Measurements from ENCODE around the gene DST.

DST gene

DNA sequence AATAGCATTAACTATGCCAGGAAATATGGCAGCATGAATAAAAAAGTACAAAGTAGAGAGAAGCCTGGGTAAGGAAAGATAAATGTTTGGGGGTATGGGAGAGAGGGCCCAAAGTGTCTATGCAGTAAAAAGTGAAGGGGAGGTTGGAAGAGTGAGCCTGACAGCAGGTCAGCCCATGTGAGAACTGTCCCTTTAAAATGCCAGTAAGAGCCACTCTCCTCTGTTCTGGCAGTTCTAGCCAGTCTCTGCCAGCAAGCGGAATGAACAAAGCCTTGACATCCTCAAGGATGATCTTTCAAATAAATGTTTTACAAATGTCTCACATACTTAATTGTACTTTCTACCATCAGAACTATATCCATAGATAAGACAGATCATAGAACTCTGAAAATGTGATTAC, 164.5 kb downstream of the DST start:
- Histone ChIP-seq H3K27me3 (ENCODE audit: control insufficient read depth in 1 of 2, insufficient read depth in 2 of 2, low read length in 2 of 2) (no peaks in the 10 kb centered on the region), H3K9me3 (ENCODE audit: control insufficient read depth in 1 of 2, low read length in 2 of 2) (no peaks in the 10 kb centered on the region), H3K4me3 (ENCODE audit: low read depth in 1 of 2, low read length in 2 of 2) (no peak overlapping the region), H3K36me3 (ENCODE audit: control insufficient read depth in 1 of 2, insufficient read depth in 2 of 2, low read length in 2 of 2) (peaks cover 8 to 33% of the 10 kb centered on the region in 2 donors), H3K9ac (ENCODE audit: low read depth in 1 of 2, low read length in 2 of 2) (no peak overlapping the region), H3K4me1 (ENCODE audit: control insufficient read depth in 1 of 2, insufficient read depth in 2 of 2, low read length in 2 of 2) (peaks cover 12 to 15% of the 10 kb centered on the region in 2 donors), H3K27ac (ENCODE audit: low read depth, low read length) (no peak overlapping the region)

DNA sequence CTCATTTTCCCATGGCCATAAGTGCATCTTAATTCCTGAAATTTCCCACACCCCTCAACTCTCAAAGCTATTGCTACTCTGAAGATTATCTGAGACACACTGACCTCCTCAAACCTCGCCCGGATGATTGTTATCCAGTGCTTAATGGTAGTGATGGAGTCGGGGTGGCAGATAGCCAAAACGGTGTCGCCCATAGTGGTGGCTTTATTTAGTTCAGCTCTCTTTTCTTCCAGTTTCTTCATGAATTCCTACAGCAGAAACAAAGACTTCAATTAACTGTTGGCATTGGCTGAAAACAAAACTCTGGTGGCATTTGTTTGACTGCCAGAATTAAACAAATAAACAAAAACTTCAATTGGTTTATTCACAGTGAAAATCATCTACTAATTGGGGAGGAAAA, 165.4 kb downstream of the DST start:
- H3K9ac ChIP-seq (ENCODE audit: low read depth in 1 of 2, low read length in 2 of 2), result no peak overlapping the region
- H3K27me3 ChIP-seq (ENCODE audit: control insufficient read depth in 1 of 2, insufficient read depth in 2 of 2, low read length in 2 of 2), result no peaks in the 10 kb centered on the region
- H3K27ac ChIP-seq (ENCODE audit: low read depth, low read length), result no peak overlapping the region
- H3K36me3 ChIP-seq (ENCODE audit: control insufficient read depth in 1 of 2, insufficient read depth in 2 of 2, low read length in 2 of 2), result peaks cover 17 to 38% of the 10 kb centered on the region in 2 donors
- H3K9me3 ChIP-seq (ENCODE audit: control insufficient read depth in 1 of 2, low read length in 2 of 2), result no peaks in the 10 kb centered on the region
- H3K4me1 ChIP-seq (ENCODE audit: control insufficient read depth in 1 of 2, insufficient read depth in 2 of 2, low read length in 2 of 2), result peaks cover 6 to 10% of the 10 kb centered on the region in 2 donors
- no peak overlapping the region for H3K4me3 ChIP-seq (ENCODE audit: low read depth in 1 of 2, low read length in 2 of 2)

DNA sequence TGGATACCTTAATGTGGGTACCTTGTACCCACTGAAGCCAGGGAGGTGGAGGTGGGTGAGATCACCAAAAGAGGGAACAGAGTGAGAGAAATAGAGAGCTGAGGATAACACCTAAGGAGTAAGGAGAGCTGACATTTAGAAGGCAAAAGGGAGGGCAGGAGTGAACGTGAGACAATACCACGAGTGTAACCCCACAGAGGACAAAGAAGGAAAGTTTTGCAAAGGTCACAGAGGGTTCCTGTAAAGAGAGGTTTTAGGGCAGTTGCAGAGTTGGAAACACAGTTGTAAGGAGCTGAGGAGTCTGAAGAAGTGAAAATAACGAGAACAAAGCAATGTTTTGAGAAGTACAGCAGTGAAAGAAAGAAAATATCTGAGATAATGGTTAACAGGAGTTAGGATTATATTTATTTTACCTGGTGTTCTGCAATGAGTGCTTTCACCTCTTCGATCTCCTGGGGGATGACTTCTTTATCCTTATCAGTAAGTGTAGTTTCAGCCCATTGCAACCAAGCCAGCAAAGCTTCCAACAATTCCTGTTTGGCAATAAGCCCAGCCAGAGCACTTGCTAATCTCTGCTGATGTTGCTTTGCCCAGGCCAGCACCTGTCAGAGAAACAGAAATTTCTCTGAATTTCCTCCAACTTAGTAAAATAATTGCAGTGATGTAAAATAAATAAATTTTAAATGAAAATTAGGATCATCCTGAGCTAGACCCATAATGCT, 166.8 kb downstream of the DST start:
- no peak overlapping the region for H3K4me3 ChIP-seq (ENCODE audit: low read depth in 1 of 2, low read length in 2 of 2)
- no peak overlapping the region for H3K27ac ChIP-seq (ENCODE audit: low read depth, low read length)
- H3K36me3 ChIP-seq (ENCODE audit: control insufficient read depth in 1 of 2, insufficient read depth in 2 of 2, low read length in 2 of 2), result peaks cover 22 to 44% of the 10 kb centered on the region in 2 donors
- no peak overlapping the region for H3K9ac ChIP-seq (ENCODE audit: low read depth in 1 of 2, low read length in 2 of 2)
- no peaks in the 10 kb centered on the region for H3K27me3 ChIP-seq (ENCODE audit: control insufficient read depth in 1 of 2, insufficient read depth in 2 of 2, low read length in 2 of 2)
- H3K9me3 ChIP-seq (ENCODE audit: control insufficient read depth in 1 of 2, low read length in 2 of 2), result no peaks in the 10 kb centered on the region
- peaks cover 6 to 10% of the 10 kb centered on the region in 2 donors for H3K4me1 ChIP-seq (ENCODE audit: control insufficient read depth in 1 of 2, insufficient read depth in 2 of 2, low read length in 2 of 2)

DNA sequence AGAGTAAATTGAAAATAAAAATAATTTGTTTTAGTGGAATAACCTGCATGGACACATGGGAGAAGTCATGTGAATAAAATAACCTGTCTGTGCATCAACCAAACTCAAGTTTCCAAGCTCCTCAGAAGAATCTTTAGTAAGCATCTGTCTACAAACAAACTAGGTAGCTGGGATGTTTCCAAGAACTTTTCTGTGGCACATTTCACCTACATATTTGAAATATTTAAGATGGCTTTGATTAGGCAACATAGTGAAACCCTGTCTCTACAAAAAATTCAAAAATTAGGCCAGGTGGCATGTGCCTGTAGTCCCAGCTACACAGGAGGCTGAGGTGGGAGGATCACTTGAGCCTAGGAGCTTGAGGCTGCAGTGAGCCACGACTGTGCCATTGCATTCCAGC, 168.2 kb downstream of the DST start:
- no peak overlapping the region for H3K4me3 ChIP-seq (ENCODE audit: low read depth in 1 of 2, low read length in 2 of 2)
- H3K9me3 ChIP-seq (ENCODE audit: control insufficient read depth in 1 of 2, low read length in 2 of 2), result no peaks in the 10 kb centered on the region
- H3K27me3 ChIP-seq (ENCODE audit: control insufficient read depth in 1 of 2, insufficient read depth in 2 of 2, low read length in 2 of 2), result no peaks in the 10 kb centered on the region
- peaks cover 27 to 48% of the 10 kb centered on the region in 2 donors for H3K36me3 ChIP-seq (ENCODE audit: control insufficient read depth in 1 of 2, insufficient read depth in 2 of 2, low read length in 2 of 2)
- no peak overlapping the region for H3K9ac ChIP-seq (ENCODE audit: low read depth in 1 of 2, low read length in 2 of 2)
- no peak overlapping the region for H3K27ac ChIP-seq (ENCODE audit: low read depth, low read length)
- peaks cover 6 to 10% of the 10 kb centered on the region in 2 donors for H3K4me1 ChIP-seq (ENCODE audit: control insufficient read depth in 1 of 2, insufficient read depth in 2 of 2, low read length in 2 of 2)

DNA sequence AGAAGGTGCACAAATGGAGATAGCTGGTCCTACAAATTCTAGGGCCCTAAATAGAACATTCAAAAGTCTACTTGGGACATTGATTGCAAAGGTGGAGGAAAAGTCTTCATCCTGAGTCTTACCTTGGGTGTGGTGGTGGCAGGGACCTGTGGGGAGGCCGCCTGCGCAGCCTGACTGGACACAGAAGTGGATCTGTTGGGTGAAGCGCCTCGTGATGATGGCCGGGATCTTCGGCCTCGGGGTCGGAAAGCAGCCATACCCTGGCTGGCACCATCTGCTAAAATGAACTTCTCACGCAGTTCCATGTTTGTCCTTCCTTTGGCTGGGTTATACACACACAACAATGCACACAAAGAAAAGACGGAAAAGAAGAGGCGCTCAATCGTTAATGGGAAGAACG, 179.2 kb downstream of the DST start:
- H3K9ac ChIP-seq (ENCODE audit: low read depth in 1 of 2, low read length in 2 of 2), result no peak overlapping the region
- H3K27me3 ChIP-seq (ENCODE audit: control insufficient read depth in 1 of 2, insufficient read depth in 2 of 2, low read length in 2 of 2), result no peaks in the 10 kb centered on the region
- peaks cover 23 to 62% of the 10 kb centered on the region in 2 donors for H3K36me3 ChIP-seq (ENCODE audit: control insufficient read depth in 1 of 2, insufficient read depth in 2 of 2, low read length in 2 of 2)
- H3K27ac ChIP-seq (ENCODE audit: low read depth, low read length), result no peak overlapping the region
- H3K9me3 ChIP-seq (ENCODE audit: control insufficient read depth in 1 of 2, low read length in 2 of 2), result no peaks in the 10 kb centered on the region
- H3K4me3 ChIP-seq (ENCODE audit: low read depth in 1 of 2, low read length in 2 of 2), result no peak overlapping the region
- no peaks in the 10 kb centered on the region for H3K4me1 ChIP-seq (ENCODE audit: control insufficient read depth in 1 of 2, insufficient read depth in 2 of 2, low read length in 2 of 2)

DNA sequence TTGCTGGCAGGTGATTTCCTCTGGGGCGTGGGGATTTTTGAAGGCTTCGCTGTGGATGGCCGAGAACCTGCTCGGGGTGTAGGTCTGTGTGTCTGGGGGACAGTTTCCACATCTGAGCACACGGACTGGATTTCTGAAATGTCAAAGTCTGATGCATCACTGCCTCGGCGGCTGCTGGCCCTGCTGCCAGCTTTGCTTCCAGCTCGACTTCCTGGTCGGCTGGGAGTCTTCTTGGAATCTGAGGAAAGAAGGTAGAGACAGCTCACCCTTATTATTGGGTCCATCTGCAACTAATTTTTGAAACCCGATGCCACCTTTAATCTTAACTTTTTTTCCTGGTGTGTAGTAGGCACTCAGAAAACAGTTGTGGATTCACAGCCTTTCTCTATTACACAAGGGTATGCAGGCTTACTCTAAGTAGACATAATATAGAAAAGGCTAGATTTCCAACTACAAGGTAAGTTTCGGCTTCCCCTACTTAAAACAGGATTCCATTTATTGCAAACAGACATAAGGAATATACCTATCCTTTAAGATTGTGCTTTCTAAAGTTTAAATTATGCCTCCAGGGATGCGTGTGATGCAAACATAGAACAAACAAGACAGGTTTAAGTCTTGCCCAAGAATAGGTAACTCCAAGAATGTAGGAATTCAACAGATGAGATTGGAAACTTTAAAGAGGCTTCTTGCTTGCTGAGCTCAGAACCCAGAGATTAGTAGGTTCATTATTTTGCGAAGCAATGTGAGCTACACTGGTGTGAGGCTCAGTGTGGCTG, 183.5 kb downstream of the DST start:
- Histone ChIP-seq H3K27ac (ENCODE audit: low read depth, low read length) (no peak overlapping the region), H3K4me1 (ENCODE audit: control insufficient read depth in 1 of 2, insufficient read depth in 2 of 2, low read length in 2 of 2) (no peaks in the 10 kb centered on the region), H3K27me3 (ENCODE audit: control insufficient read depth in 1 of 2, insufficient read depth in 2 of 2, low read length in 2 of 2) (no peaks in the 10 kb centered on the region), H3K36me3 (ENCODE audit: control insufficient read depth in 1 of 2, insufficient read depth in 2 of 2, low read length in 2 of 2) (peaks cover 26 to 52% of the 10 kb centered on the region in 2 donors), H3K9ac (ENCODE audit: low read depth in 1 of 2, low read length in 2 of 2) (no peak overlapping the region), H3K4me3 (ENCODE audit: low read depth in 1 of 2, low read length in 2 of 2) (no peak overlapping the region), H3K9me3 (ENCODE audit: control insufficient read depth in 1 of 2, low read length in 2 of 2) (no peaks in the 10 kb centered on the region)

DNA sequence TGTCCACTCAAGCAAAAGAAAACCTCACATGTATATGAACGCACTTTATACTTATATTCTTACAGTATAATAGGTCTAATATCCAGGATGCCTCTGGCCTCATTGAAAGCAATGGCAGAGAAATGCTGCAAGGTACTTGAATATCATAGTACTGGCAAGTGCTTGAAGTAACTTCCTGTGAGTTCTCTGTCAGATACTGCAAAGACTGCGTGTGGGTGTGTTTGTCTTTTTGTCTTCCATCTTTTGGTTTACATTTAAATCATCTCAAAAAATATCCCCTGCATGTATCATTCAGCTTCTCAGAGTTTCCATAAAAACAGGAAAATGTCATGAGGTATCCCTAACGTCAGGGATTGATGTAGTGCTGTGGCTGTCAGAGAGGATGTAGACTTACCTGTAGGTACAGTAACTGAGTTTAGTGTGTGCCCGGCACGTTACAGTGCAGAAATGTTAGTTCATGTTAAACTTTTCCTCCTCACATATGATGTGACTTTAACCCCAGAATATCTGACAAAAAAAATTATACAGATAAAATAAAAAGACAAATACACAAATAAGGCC, 184.3 kb downstream of the DST start:
- no peaks in the 10 kb centered on the region for H3K9me3 ChIP-seq (ENCODE audit: control insufficient read depth in 1 of 2, low read length in 2 of 2)
- no peak overlapping the region for H3K4me3 ChIP-seq (ENCODE audit: low read depth in 1 of 2, low read length in 2 of 2)
- no peaks in the 10 kb centered on the region for H3K4me1 ChIP-seq (ENCODE audit: control insufficient read depth in 1 of 2, insufficient read depth in 2 of 2, low read length in 2 of 2)
- no peak overlapping the region for H3K27ac ChIP-seq (ENCODE audit: low read depth, low read length)
- H3K9ac ChIP-seq (ENCODE audit: low read depth in 1 of 2, low read length in 2 of 2), result no peak overlapping the region
- H3K36me3 ChIP-seq (ENCODE audit: control insufficient read depth in 1 of 2, insufficient read depth in 2 of 2, low read length in 2 of 2), result peaks cover 19 to 44% of the 10 kb centered on the region in 2 donors
- no peaks in the 10 kb centered on the region for H3K27me3 ChIP-seq (ENCODE audit: control insufficient read depth in 1 of 2, insufficient read depth in 2 of 2, low read length in 2 of 2)

DNA sequence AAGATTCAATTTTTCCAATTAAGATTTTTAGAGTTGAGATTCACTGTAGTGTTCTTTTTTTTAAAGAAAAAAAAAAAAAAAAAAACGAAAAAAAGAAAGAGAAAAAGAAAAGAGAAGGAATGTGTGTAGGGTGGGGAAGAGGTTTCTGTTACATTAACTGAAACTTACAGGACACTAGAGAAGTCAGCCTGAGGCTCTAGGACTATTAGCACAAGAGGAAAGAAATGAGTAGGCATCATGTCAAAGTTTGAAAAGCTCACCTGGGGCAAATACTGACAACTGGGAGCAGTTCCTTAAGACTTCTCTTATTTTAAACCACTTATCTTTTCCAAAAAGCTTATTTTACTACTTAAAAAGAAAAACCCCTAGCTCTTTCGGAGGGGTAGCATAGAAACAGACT, 185.9 kb downstream of the DST start:
- H3K4me3 ChIP-seq (ENCODE audit: low read depth in 1 of 2, low read length in 2 of 2), result no peak overlapping the region
- H3K9ac ChIP-seq (ENCODE audit: low read depth in 1 of 2, low read length in 2 of 2), result no peak overlapping the region
- no peak overlapping the region for H3K27ac ChIP-seq (ENCODE audit: low read depth, low read length)
- H3K4me1 ChIP-seq (ENCODE audit: control insufficient read depth in 1 of 2, insufficient read depth in 2 of 2, low read length in 2 of 2), result no peaks in the 10 kb centered on the region
- H3K36me3 ChIP-seq (ENCODE audit: control insufficient read depth in 1 of 2, insufficient read depth in 2 of 2, low read length in 2 of 2), result peaks cover 13 to 31% of the 10 kb centered on the region in 2 donors
- no peaks in the 10 kb centered on the region for H3K9me3 ChIP-seq (ENCODE audit: control insufficient read depth in 1 of 2, low read length in 2 of 2)
- H3K27me3 ChIP-seq (ENCODE audit: control insufficient read depth in 1 of 2, insufficient read depth in 2 of 2, low read length in 2 of 2), result no peaks in the 10 kb centered on the region

DNA sequence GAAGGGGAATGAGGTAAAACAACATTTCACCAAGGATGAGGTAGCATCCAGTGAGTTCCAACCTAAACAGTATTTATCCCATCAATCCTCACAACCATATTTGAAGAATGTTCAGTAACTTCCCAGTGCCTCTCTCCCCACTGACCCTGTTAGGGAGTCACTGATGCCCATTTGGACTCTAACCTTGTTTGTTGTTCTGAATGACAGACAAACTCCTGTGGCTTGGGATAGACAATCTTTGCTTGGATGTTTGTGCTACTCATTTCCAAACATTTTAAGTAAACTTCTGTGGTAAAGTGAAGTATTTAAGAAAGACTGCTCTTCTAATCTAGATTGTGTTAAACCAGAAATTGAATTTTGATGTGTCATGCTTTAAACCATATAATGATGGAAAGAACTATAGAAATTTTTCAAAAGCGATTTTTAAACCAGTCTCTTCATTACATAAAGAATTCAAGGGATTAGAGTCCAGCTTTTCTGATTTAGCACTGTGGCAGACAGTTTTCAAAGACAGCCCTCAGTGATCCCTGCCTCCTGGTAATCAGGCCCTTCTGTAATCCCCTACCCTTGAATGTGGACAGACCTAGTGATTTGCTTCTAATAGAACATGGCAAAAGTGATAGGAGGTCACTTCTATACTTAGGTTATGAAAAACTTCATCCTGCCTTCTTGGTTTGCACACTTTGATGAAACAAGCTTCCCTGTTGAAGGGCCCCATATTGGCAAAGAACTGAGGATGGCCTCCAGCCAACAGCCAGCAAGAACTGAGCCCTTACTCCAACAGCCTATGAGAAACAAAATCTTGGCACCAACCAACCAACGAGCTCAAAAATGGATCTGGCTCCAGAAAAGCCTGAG, 191.6 kb downstream of the DST start:
- peaks cover 0 to 6% of the 10 kb centered on the region in 2 donors for H3K4me1 ChIP-seq (ENCODE audit: control insufficient read depth in 1 of 2, insufficient read depth in 2 of 2, low read length in 2 of 2)
- no peak overlapping the region for H3K27ac ChIP-seq (ENCODE audit: low read depth, low read length)
- peaks cover 0 to 5% of the 10 kb centered on the region in 2 donors for H3K36me3 ChIP-seq (ENCODE audit: control insufficient read depth in 1 of 2, insufficient read depth in 2 of 2, low read length in 2 of 2)
- H3K27me3 ChIP-seq (ENCODE audit: control insufficient read depth in 1 of 2, insufficient read depth in 2 of 2, low read length in 2 of 2), result no peaks in the 10 kb centered on the region
- no peak overlapping the region for H3K9ac ChIP-seq (ENCODE audit: low read depth in 1 of 2, low read length in 2 of 2)
- H3K4me3 ChIP-seq (ENCODE audit: low read depth in 1 of 2, low read length in 2 of 2), result no peak overlapping the region
- no peaks in the 10 kb centered on the region for H3K9me3 ChIP-seq (ENCODE audit: control insufficient read depth in 1 of 2, low read length in 2 of 2)

Data from duodenal mucosa (tissue), 2 donors.